ENCODE measurements around the gene RHPN2. TPM values are rescaled to one million over a fixed set of nuclear protein-coding genes. Genes with fewer than 3 reads are reported as not detected.

The RHPN2 gene
- total and polyA plus RNA-seq, 2 of the 13 experiments (the other 11 are each of a cell fraction or from before 2014, with no cell fraction given), result 20.3 to 48.0 TPM

DNA sequence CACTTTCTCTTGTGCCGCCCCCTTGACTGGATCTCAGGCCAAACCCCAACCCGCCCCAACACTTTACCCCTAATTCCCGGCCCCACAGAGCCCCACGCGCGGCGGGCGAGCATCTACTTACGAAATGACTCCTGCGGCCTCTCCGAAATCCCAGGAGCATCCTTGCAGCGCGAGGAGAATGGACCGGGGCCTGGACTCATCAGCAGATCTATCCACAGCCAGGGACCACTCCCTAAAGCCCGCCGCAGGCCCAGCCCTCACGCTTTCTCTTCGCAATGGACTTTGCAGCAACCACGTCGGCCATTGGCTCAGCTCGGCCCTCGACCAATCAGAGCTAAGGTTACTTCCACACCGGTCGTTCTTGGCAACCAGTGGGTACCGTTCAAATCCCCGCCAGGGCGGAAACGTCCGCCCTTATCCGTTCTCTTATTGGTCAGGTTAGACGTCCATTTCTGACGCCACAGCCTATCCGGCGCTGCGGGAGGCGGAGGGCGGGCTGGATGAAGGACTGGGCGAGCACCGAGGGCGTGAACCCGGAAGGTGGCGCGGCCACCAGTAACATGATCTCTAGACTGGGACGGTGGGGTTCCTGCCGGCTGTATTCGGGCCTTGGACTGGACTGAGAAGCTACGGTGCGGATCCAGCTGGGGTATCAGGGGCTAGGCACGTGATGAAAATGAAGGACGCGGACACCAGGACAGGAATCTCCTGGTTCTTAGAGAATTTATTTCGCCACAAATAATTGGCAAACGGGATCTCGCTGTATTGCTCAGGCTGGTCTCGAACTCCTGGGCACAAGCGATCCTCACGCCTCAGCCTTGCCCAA, 92.8 kb downstream of the RHPN2 start, which contains the start of the genes CEP89 and FAAP24 (continued):
- no peak for TF ChIP-seq HIC2 (CRISPR knock-in tag; IDR thresholded peaks at IDR 0.05; ENCODE audit: low read depth)
- TF ChIP-seq SSRP1 (CRISPR knock-in tag; IDR thresholded peaks at IDR 0.05), result no peak
- TF ChIP-seq ZBTB10 (CRISPR knock-in tag; IDR thresholded peaks at IDR 0.05; ENCODE audit: borderline replicate concordance), result no peak
- TF ChIP-seq KDM3A (CRISPR knock-in tag; IDR thresholded peaks at IDR 0.05; ENCODE audit: low read depth), result no peak
- TF ChIP-seq ISL2 (CRISPR knock-in tag; IDR thresholded peaks at IDR 0.05), result no peak; the same call in 1 of the 2 replicates
- TF ChIP-seq ZNF136 (CRISPR knock-in tag; IDR thresholded peaks at IDR 0.05; ENCODE audit: low read depth), result peak; percentile 65; the same call in 1 of the 2 replicates
- TF ChIP-seq FOXP4 (CRISPR knock-in tag; IDR thresholded peaks at IDR 0.05), result peak; percentile 46; the same call in 1 of the 2 replicates
- TF ChIP-seq, protein P1, sequence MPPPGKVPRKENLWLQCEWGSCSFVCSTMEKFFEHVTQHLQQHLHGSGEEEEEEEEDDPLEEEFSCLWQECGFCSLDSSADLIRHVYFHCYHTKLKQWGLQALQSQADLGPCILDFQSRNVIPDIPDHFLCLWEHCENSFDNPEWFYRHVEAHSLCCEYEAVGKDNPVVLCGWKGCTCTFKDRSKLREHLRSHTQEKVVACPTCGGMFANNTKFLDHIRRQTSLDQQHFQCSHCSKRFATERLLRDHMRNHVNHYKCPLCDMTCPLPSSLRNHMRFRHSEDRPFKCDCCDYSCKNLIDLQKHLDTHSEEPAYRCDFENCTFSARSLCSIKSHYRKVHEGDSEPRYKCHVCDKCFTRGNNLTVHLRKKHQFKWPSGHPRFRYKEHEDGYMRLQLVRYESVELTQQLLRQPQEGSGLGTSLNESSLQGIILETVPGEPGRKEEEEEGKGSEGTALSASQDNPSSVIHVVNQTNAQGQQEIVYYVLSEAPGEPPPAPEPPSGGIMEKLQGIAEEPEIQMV (CRISPR knock-in tag; IDR thresholded peaks at IDR 0.05; ENCODE audit: low read depth), result no peak
- TF ChIP-seq ZNF644 (CRISPR knock-in tag; IDR thresholded peaks at IDR 0.05; ENCODE audit: low read depth), result no peak
- no peak for TF ChIP-seq TEAD3 (CRISPR knock-in tag; optimal IDR thresholded peaks at IDR 0.05; ENCODE audit: borderline replicate concordance)
- peak; percentile 51; the same call in 1 of the 2 replicates for TF ChIP-seq MXD1 (CRISPR knock-in tag; IDR thresholded peaks at IDR 0.05)
- no peak; the same call in 1 of the 2 replicates for TF ChIP-seq ZNF761 (CRISPR knock-in tag; conservative IDR thresholded peaks at IDR 0.05)
- TF ChIP-seq MYC (CRISPR knock-in tag; IDR thresholded peaks at IDR 0.05; ENCODE audit: borderline replicate concordance), result peak; percentile 75
- TF ChIP-seq MAX (IDR thresholded peaks at IDR 0.05), result no peak; the same call in 1 of the 2 replicates
- TF ChIP-seq ETV6 (CRISPR knock-in tag; conservative IDR thresholded peaks at IDR 0.05), result no peak; the same call in 1 of the 2 replicates
- no peak for TF ChIP-seq CAMTA2 (CRISPR knock-in tag; IDR thresholded peaks at IDR 0.05; ENCODE audit: borderline replicate concordance)
- no peak for TF ChIP-seq MEF2D (CRISPR knock-in tag; IDR thresholded peaks at IDR 0.05)
- no peak; the same call in 1 of the 2 replicates for TF ChIP-seq MEIS2 (CRISPR knock-in tag; IDR thresholded peaks at IDR 0.05)
- no peak for TF ChIP-seq ZNF235 (CRISPR knock-in tag; IDR thresholded peaks at IDR 0.05; ENCODE audit: borderline replicate concordance)
- TF ChIP-seq SKI (IDR thresholded peaks at IDR 0.05; ENCODE audit: partially characterized antibody), result no peak
- TF ChIP-seq THYN1 (CRISPR knock-in tag; IDR thresholded peaks at IDR 0.05; ENCODE audit: borderline replicate concordance, low read depth), result peak; percentile 99

Measured in HepG2 (cell line).